Mucosa of rectum (tissue), 2 donors: Measurements from ENCODE around the gene PLXNB1.
"Not testable (repeated sequence)": the region's sequence is repeated elsewhere in the genome, so short reads cannot be mapped to it uniquely, and the experiment has no call there.

Source experiments
- H3K27ac ChIP-seq, 2 donors: one replicate each; pipeline ENCODE4 v1.7.0; 2013; ENCODE audit warnings: inconsistent platforms in 2 of 2, low read depth in 2 of 2, low read length in 2 of 2
- H3K27me3 ChIP-seq, 2 donors: one replicate each; pipeline ENCODE4 v1.7.0; 2013; ENCODE audit warnings: low read length in 2 of 2; ENCODE audit not compliant: control insufficient read depth in 2 of 2, insufficient read depth in 2 of 2
- H3K36me3 ChIP-seq, 2 donors: one replicate each; pipeline ENCODE4 v1.7.0; 2013; ENCODE audit warnings: low read length in 2 of 2; ENCODE audit not compliant: control insufficient read depth in 2 of 2, insufficient read depth in 2 of 2
- H3K4me1 ChIP-seq, 2 donors: one replicate each; pipeline ENCODE4 v1.7.0; 2013; ENCODE audit warnings: low read length in 2 of 2, mild to moderate bottlenecking in 1 of 2; ENCODE audit not compliant: control insufficient read depth in 2 of 2, insufficient read depth in 2 of 2
- H3K4me3 ChIP-seq, 2 donors: one replicate each; pipeline ENCODE4 v1.7.0; 2013; ENCODE audit warnings: low read length in 2 of 2
- H3K9ac ChIP-seq, 2 donors: one replicate each; pipeline ENCODE4 v1.7.0; 2013; ENCODE audit warnings: low read length in 2 of 2, low read depth in 1 of 2, mild to moderate bottlenecking in 1 of 2
- H3K9me3 ChIP-seq, 2 donors: one replicate each; pipeline ENCODE4 v1.7.0; 2013; ENCODE audit warnings: low read length in 2 of 2; ENCODE audit not compliant: control insufficient read depth in 2 of 2
- donor health status: healthy.
- donor health status: Normal muscosa, but diverticular disease.

Gene PLXNB1

DNA sequence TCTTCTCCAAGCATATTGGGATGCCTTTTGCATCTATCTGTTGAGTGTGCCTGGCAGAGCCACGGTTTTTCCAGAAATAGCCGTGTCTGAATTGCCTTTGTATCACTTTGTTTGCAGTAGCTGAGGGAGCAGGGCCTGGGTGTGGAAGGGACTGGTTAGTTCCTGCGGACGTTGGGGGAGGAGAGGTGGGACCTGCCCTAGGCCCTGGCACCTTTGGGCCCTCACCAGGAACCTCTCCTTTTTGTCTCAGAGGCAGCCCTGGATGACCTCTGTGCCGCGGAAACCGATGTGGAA, 35.3 kb upstream of the PLXNB1 start:
- H3K36me3 ChIP-seq, result peaks cover 32 to 51% of the 10 kb centered on the region in 2 donors
- H3K9ac ChIP-seq, result peak overlapping the region; percentile 91 to 92
- peak overlapping the region in 1 of 2 donors; percentile 86 for H3K4me3 ChIP-seq
- H3K27me3 ChIP-seq, result no peaks in the 10 kb centered on the region
- peak overlapping the region; percentile 100 for H3K27ac ChIP-seq
- peaks cover 45% of the 10 kb centered on the region in 2 donors for H3K4me1 ChIP-seq
- no peaks in the 10 kb centered on the region for H3K9me3 ChIP-seq

DNA sequence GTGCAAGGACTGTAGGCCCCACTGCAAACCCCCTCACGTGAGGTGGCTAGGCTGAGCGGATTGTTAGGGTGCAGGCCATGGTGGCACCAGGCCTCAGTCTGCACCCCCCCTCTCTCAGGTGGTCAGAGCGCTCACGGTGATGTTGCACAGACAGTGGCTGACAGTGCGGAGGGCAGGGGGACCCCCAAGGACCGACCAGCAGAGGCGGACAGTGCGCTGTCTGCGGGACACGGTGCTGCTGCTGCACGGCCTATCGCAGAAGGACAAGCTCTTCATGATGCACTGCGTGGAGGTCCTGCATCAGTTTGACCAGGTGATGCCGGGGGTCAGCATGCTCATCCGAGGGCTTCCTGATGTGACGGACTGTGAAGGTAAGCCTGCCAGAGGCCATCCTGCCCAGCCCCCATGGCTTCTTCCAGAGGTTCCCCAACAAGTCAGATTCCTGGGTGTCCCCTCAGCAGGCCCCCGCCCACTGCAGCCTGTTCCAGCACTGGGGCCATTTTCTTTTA, 34.9 kb upstream of the PLXNB1 start:
- Histone ChIP-seq H3K4me1 (peaks cover 42 to 45% of the 10 kb centered on the region in 2 donors), H3K27ac (peak overlapping the region; percentile 100), H3K27me3 (no peaks in the 10 kb centered on the region), H3K9me3 (no peaks in the 10 kb centered on the region), H3K9ac (peak overlapping the region; percentile 91 to 92), H3K36me3 (peaks cover 36 to 51% of the 10 kb centered on the region in 2 donors), H3K4me3 (peak overlapping the region in 1 of 2 donors; percentile 86)

DNA sequence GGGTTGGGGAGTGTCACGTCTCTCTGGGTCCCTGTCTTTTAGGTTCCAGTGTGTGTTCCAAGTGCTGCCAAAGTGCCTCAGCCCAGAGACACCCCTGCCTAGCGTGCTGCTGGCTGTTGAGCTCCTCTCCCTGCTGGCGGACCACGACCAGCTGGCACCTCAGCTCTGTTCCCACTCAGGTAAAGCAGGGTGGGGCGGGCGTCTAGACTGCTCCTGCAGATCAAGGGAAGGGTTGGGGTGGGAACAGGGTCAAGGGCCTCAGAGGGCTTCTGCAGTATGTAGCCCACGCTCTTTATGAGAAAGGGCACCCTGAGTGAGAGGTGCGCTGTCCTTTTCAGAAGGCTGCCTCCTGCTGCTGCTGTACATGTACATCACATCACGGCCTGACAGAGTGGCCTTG, 33.8 kb upstream of the PLXNB1 start:
- no peak overlapping the region for H3K4me3 ChIP-seq
- H3K9me3 ChIP-seq, result no peaks in the 10 kb centered on the region
- H3K9ac ChIP-seq, result no peak overlapping the region
- H3K27me3 ChIP-seq, result no peaks in the 10 kb centered on the region
- H3K36me3 ChIP-seq, result peaks cover 36 to 50% of the 10 kb centered on the region in 2 donors
- peak overlapping the region in 1 of 2 donors; percentile 100 for H3K27ac ChIP-seq
- H3K4me1 ChIP-seq, result peaks cover 33 to 40% of the 10 kb centered on the region in 2 donors

DNA sequence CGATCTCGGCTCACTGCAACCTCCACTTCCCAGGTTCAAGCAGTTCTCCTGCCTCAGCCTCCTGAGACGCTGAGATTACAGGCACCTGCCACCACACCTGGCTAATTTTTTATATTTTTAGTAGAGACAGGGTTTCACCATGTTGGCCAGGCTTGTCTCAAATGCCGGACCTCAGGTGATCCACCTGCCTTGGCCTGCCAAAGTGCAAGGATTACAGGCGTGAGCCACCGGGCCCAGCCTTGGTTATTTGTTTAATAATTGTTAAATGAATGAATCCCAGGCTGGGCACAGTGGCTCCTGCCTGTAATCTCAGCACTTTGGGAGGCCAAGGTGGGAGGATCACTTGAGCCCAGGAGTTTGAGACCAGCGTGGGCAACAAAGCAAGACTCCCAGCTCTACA, 31.9 kb upstream of the PLXNB1 start:
- Histone ChIP-seq H3K4me1 (peaks cover 15 to 21% of the 10 kb centered on the region in 2 donors), H3K36me3 (peaks cover 27 to 41% of the 10 kb centered on the region in 2 donors)
- H3K27ac ChIP-seq, H3K4me3 ChIP-seq, H3K9me3 ChIP-seq, H3K9ac ChIP-seq, H3K27me3 ChIP-seq: not testable (repeated sequence)

DNA sequence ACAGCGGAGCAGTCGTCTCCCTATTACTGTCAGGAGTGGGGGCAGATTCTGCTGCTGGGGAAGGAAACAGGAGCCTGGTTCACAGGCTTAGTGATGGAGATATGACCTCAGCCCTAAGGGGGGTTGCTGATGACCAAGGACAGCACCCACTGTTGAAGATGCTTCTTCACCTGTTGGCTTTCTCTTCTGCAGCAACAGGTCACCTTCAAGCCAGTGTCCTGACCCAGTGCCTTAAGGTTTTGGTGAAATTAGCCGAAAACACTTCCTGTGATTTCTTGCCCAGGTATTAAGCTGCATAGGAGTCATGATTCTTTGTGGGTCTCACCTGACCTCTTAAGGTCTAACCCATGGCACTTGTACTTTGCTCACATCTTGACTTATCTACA, 30.6 kb upstream of the PLXNB1 start:
- H3K4me3 ChIP-seq, result no peak overlapping the region
- H3K27ac ChIP-seq, result no peak overlapping the region
- H3K9me3 ChIP-seq, result no peaks in the 10 kb centered on the region
- H3K9ac ChIP-seq, result no peak overlapping the region
- no peaks in the 10 kb centered on the region for H3K27me3 ChIP-seq
- peaks cover 7 to 9% of the 10 kb centered on the region in 2 donors for H3K4me1 ChIP-seq
- H3K36me3 ChIP-seq, result peaks cover 27 to 46% of the 10 kb centered on the region in 2 donors

DNA sequence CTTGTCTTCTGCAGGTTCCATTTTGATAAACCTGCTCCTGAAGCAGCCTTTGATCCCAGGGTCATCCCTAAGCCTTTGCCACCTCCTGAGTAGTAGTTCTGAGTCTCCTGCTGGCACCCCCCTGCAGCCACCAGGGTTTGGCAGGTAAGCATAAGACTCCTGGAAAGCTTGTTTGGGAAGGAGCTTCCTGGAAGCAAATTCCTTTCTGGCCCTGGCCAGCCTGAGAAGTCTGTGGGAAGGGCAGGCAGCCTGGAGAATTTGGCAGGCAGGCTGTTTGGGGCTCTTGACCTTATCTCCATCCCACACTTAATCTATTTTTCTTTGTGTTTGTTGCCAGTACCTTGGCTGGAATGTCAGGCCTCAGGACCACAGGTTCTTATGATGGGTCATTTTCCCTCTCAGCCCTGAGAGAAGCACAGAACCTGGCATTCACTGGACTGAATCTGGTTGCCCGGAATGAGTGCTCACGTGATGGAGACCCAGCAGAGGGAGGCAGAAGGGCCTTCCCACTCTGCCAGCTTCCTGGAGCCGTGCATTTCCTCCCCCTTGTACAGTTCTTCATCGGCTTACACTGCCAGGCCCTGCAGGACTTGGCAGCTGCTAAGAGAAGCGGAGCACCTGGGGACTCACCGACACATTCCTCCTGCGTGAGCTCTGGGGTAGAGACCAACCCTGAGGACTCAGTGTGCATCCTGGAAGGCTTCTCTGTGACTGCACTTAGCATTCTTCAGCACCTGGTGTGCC, 30.1 kb upstream of the PLXNB1 start:
- peaks cover 27 to 46% of the 10 kb centered on the region in 2 donors for H3K36me3 ChIP-seq
- no peaks in the 10 kb centered on the region for H3K27me3 ChIP-seq
- H3K4me1 ChIP-seq, result peaks cover 2 to 4% of the 10 kb centered on the region in 2 donors
- H3K27ac ChIP-seq, result no peak overlapping the region
- no peaks in the 10 kb centered on the region for H3K9me3 ChIP-seq
- H3K4me3 ChIP-seq, result no peak overlapping the region
- no peak overlapping the region for H3K9ac ChIP-seq

DNA sequence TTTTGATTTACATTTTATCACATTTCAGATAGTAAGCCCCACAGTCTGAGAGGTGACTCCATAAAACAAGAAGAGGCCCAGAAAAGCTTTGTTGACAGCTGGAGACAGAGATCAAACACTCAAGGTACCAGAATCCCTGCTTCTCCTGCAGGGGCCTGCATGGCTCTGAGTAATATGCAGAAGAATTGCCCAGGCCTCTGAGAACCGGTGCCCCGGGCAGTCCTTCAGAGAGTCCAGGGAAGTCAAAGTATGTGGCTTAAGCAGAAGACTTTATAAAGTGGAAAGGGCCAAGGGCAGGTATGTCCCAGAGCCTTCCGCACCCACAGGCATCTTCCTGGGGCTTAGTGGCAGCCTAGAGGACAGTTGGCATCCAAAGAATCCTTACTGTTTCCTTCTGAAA, 29.4 kb upstream of the PLXNB1 start:
- Histone ChIP-seq H3K9me3 (no peaks in the 10 kb centered on the region), H3K4me1 (no peaks in the 10 kb centered on the region), H3K4me3 (no peak overlapping the region), H3K9ac (no peak overlapping the region), H3K27ac (no peak overlapping the region), H3K27me3 (no peaks in the 10 kb centered on the region), H3K36me3 (peaks cover 27 to 49% of the 10 kb centered on the region in 2 donors)

DNA sequence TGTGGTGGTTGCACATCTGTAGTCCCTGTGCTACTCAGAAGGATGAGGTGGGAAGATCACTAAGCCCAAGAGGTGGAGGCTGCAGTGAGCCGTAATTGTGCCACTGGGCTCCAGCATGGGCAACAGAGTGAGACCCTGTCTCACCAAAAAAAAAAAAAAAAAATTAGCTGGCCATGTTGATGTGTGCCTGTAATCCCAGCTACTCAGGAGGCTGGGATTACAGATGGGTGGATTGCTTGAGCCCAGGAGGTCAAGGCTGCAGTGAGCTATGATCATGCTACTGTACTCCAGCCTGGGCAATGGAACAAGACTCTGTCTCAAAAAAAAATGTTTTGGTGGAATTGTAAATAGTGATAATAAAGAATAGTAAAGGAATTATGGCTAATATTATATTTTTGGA, 26.6 kb upstream of the PLXNB1 start:
- no peaks in the 10 kb centered on the region for H3K9me3 ChIP-seq
- no peaks in the 10 kb centered on the region for H3K27me3 ChIP-seq
- H3K9ac ChIP-seq, result no peak overlapping the region
- H3K4me3 ChIP-seq, result no peak overlapping the region
- no peak overlapping the region for H3K27ac ChIP-seq
- peaks cover 35 to 48% of the 10 kb centered on the region in 2 donors for H3K36me3 ChIP-seq
- H3K4me1 ChIP-seq, result no peaks in the 10 kb centered on the region

DNA sequence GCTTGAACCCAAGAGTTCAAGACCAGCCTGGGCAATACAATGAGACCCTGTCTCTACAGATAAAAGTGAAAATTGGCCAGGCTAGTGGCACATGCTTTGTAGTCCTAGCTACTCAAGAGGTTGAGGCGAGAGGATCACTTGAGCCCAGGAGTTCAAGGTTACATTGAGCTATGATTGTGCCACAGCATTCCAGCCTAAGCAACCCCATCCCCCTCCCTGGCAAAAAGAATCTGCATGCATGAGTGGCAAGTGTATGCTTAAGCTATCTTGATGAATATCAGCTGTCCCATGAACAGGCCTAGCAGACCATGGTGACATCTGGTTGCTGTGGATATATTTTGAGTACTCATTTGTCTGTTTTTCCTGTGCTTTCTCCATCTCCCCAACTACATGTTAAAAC, 21.4 kb upstream of the PLXNB1 start:
- Histone ChIP-seq H3K9ac (no peak overlapping the region), H3K27me3 (no peaks in the 10 kb centered on the region), H3K36me3 (peaks cover 8 to 12% of the 10 kb centered on the region in 2 donors)

DNA sequence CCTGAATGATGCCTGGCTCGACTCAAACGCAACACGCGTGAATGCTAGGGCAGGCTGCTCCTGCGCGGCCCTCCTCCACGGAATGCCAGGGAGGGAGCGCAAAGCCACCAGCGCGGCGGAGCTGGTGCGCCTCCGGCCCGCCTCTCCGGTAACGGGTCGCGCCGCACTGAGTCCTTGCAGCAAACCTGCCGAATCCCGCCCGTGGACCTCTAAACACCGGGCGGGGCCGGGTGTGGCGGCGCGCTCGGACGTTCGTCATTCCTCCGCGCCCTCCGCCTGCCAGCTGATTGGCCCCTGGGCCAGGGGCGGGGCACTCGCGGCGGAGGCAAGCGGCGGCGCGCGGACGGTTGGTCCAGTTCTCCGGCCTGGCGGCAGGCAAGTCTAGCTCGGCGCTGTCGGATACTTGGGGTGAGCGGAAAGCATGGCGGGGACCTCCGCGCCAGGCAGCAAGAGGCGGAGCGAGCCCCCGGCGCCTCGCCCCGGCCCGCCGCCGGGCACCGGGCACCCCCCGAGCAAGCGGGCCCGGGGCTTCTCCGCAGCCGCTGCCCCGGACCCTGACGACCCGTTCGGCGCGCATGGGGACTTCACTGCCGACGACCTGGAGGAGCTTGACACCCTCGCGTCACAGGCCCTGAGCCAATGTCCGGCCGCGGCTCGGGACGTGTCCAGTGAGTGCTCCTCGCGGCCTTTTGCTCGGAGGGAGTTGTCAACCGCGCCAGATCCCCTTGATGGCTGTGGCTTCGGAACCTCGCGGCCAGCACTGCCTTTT, 16.7 kb upstream of the PLXNB1 start, which contains the start of gene ATRIP:
TSS of gene ATRIP (plus strand) at position 313 of the 769 bp plus-strand sequence. CDS start at position 422, 109 bp downstream.
- Histone ChIP-seq H3K4me1 (peaks cover 18 to 19% of the 10 kb centered on the region in 2 donors), H3K9ac (peak within 1 kb of the TSS; percentile 89 to 95), H3K27me3 (no peaks in the 10 kb centered on the region), H3K36me3 (peaks cover 5 to 18% of the 10 kb centered on the region in 2 donors), H3K4me3 (peak within 1 kb of the TSS; percentile 87 to 96), H3K9me3 (no peaks in the 10 kb centered on the region), H3K27ac (peak within 1 kb of the TSS; percentile 85 to 91)

More for the DNA sequence above, 21.4 kb upstream of the PLXNB1 start:
- no peak overlapping the region for H3K4me3 ChIP-seq
- no peak overlapping the region for H3K27ac ChIP-seq
- no peaks in the 10 kb centered on the region for H3K9me3 ChIP-seq
- H3K4me1 ChIP-seq, result peaks cover 8 to 10% of the 10 kb centered on the region in 2 donors
